Measurements from ENCODE around the gene SMR3B. TPM values are rescaled to one million over a fixed set of nuclear protein-coding genes. Genes with fewer than 3 reads are reported as not detected.

Gene SMR3B
- total and polyA plus RNA-seq, 2 of the 4 experiments (the other 2 are of a cell fraction): not detected

- no peaks in the 10 kb centered on the region for H3K79me1 ChIP-seq (ENCODE audit: low read depth in 1 of 2, low read length in 2 of 2)
- no peak overlapping the region for H4K91ac ChIP-seq (ENCODE audit: insufficient read depth, low read depth, low read length)
- POLR2A ChIA-PET (ENCODE audit: unreplicated experiment): no interaction called here
- dilution Hi-C loops (cut with HindIII; ENCODE audit: low sequenced_read_pairs, unreplicated experiment) (no loop called here), intact Hi-C loops (cut with micrococcal nuclease) (no loop called here), in situ Hi-C loops (cut with MboI; ENCODE audit: low sequenced_read_pairs) (no loop called here)
- no peak overlapping the region for H4K8ac ChIP-seq (ENCODE audit: low read depth in 2 of 2, low read length in 2 of 2)
- H2AK5ac ChIP-seq (ENCODE audit: low read depth, low read length): no peak overlapping the region
- H3K4me2 ChIP-seq (ENCODE audit: low read depth, low read length): no peak overlapping the region
- no peaks in the 10 kb centered on the region for H3K9me3 ChIP-seq (ENCODE audit: control insufficient read depth, insufficient read depth, low read length)
- H2BK5ac ChIP-seq (ENCODE audit: low read depth, low read length, poor library complexity, severe bottlenecking): no peak overlapping the region
- no peak overlapping the region for H3K27ac ChIP-seq (ENCODE audit: insufficient read depth, low read length)
- no peak overlapping the region for H3K4me3 ChIP-seq (ENCODE audit: insufficient read depth, low read depth, low read length)
- H3K18ac ChIP-seq (ENCODE audit: low read depth, low read length): no peak overlapping the region
- no peak overlapping the region for H2AFZ ChIP-seq (replicated peaks; ENCODE audit: low read length, poor library complexity)
- H2BK120ac ChIP-seq (ENCODE audit: low read depth, low read length): no peak overlapping the region
- no peak overlapping the region for H2BK20ac ChIP-seq (ENCODE audit: low read depth, low read length)
- H3K14ac ChIP-seq (replicated peaks; ENCODE audit: low read depth, low read length): no peak overlapping the region
- no peaks in the 10 kb centered on the region for H3K4me1 ChIP-seq (ENCODE audit: control insufficient read depth, insufficient read depth, low read length)
- H2AK9ac ChIP-seq (replicated peaks; ENCODE audit: low read depth, low read length, poor library complexity): no peak overlapping the region
- no peak overlapping the region for H3K9ac ChIP-seq (ENCODE audit: low read depth, low read length)
- no peak overlapping the region for H3K4ac ChIP-seq (ENCODE audit: low read depth, low read length)
- H3K27me3 ChIP-seq (ENCODE audit: control insufficient read depth, insufficient read depth, low read length): no peaks in the 10 kb centered on the region
- no peaks in the 10 kb centered on the region for H4K20me1 ChIP-seq (ENCODE audit: insufficient read depth, low read length)
- H3K9me1 ChIP-seq (ENCODE audit: insufficient read depth, low read length): no peaks in the 10 kb centered on the region
- TF ChIP-seq RCOR1 (IDR thresholded peaks at IDR 0.05; ENCODE audit: insufficient replicate concordance, low read length): no peak
- no peak for TF ChIP-seq CEBPB (IDR thresholded peaks at IDR 0.05; ENCODE audit: low read depth, low read length)
- TF ChIP-seq, protein P1, sequence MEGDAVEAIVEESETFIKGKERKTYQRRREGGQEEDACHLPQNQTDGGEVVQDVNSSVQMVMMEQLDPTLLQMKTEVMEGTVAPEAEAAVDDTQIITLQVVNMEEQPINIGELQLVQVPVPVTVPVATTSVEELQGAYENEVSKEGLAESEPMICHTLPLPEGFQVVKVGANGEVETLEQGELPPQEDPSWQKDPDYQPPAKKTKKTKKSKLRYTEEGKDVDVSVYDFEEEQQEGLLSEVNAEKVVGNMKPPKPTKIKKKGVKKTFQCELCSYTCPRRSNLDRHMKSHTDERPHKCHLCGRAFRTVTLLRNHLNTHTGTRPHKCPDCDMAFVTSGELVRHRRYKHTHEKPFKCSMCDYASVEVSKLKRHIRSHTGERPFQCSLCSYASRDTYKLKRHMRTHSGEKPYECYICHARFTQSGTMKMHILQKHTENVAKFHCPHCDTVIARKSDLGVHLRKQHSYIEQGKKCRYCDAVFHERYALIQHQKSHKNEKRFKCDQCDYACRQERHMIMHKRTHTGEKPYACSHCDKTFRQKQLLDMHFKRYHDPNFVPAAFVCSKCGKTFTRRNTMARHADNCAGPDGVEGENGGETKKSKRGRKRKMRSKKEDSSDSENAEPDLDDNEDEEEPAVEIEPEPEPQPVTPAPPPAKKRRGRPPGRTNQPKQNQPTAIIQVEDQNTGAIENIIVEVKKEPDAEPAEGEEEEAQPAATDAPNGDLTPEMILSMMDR (conservative IDR thresholded peaks at IDR 0.05; ENCODE audit: low read depth, low read length): no peak
- no peak for TF ChIP-seq RFX5 (IDR thresholded peaks at IDR 0.05; ENCODE audit: low read depth, low read length)
- no peak for TF ChIP-seq RAD21 (IDR thresholded peaks at IDR 0.05; ENCODE audit: low read length)
- no peak for TF ChIP-seq MXI1 (IDR thresholded peaks at IDR 0.05; ENCODE audit: borderline replicate concordance, low read depth, low read length)
- H3K23ac ChIP-seq (ENCODE audit: low read depth, low read length): no peak overlapping the region
- H2BK15ac ChIP-seq (ENCODE audit: low read depth, low read length): no peak overlapping the region
- H3K36me3 ChIP-seq (ENCODE audit: control insufficient read depth, insufficient read depth, low read length): no peaks in the 10 kb centered on the region
- BruUV-seq (replicated peaks): no TSS peak
- CTCF ChIA-PET: no interaction called here
- no peak for DNase-seq
- no peak overlapping the region for H3K56ac ChIP-seq (ENCODE audit: extremely low read depth, insufficient read depth, low read length)
- H4K5ac ChIP-seq (ENCODE audit: low read depth, low read length): no peak overlapping the region
- no CpG with 5 or more reads among the region's 3 CpGs for WGBS, 2 experiments (ENCODE audit: extremely low coverage in 2 of 2, insufficient read length in 1 of 2)
- no peak for ATAC-seq (ENCODE audit: low read depth)
These were observed 23.7 kb upstream of the SMR3B start for GRCh38 chr4:70359115-70359661.
